HEK293T (cell line): ENCODE data around the gene GPS1.
A peak's percentile ranks its signal among the peaks of the same experiment; 100 is the strongest.

Experiments used
- CTCF ChIA-PET: fragments of 350-600 bp; formaldehyde crosslinking; extraction: SDS; loops from one replicate; lab custom pipeline; 2021; ENCODE audit warnings: antibody characterized with exemption, inconsistent platforms; lab: Yijun Ruan, JAX
- POLR2A ChIA-PET: fragments of 350-600 bp; formaldehyde crosslinking; extraction: SDS; loops from one replicate; lab custom pipeline; 2020; ENCODE audit warnings: antibody characterized with exemption, inconsistent platforms; lab: Yijun Ruan, JAX
- DNase-seq: peaks from one replicate; pipeline ENCODE4 v3.0.0; 2012; ENCODE audit warnings: mixed read lengths; ENCODE audit errors: extremely low spot score
- ARNT ChIP-seq: fragments of 450-650 bp; IDR thresholded peaks from 2 replicates; pipeline ENCODE4 v1.6.1; 2017; ENCODE audit warnings: mild to moderate bottlenecking
- BHLHE40 ChIP-seq: fragments of 450-650 bp; IDR thresholded peaks from 2 replicates; pipeline ENCODE4 v1.6.1; 2016; ENCODE audit warnings: mild to moderate bottlenecking, moderate library complexity, borderline replicate concordance
- CTBP1 ChIP-seq: fragments of 450-650 bp; IDR thresholded peaks from 2 replicates; pipeline ENCODE4 v1.6.1; 2016; ENCODE audit warnings: borderline replicate concordance
- ELF4 ChIP-seq: fragments of 450-650 bp; IDR thresholded peaks from 2 replicates; pipeline ENCODE4 v1.6.1; 2017; ENCODE audit warnings: antibody characterized with exemption
- FOXA1 ChIP-seq: fragments of 450-650 bp; IDR thresholded peaks from 2 replicates; pipeline ENCODE4 v1.6.1; 2016; ENCODE audit warnings: mild to moderate bottlenecking
- FOXK2 ChIP-seq: fragments of 450-650 bp; IDR thresholded peaks from 2 replicates; pipeline ENCODE4 v1.6.1; 2016; ENCODE audit warnings: mild to moderate bottlenecking
- FOXM1 ChIP-seq: fragments of 450-650 bp; IDR thresholded peaks from 2 replicates; pipeline ENCODE4 v1.6.1; 2017; ENCODE audit warnings: mild to moderate bottlenecking, borderline replicate concordance
- HDGF ChIP-seq: fragments of 450-650 bp; IDR thresholded peaks from 2 replicates; pipeline ENCODE4 v1.6.1; 2017; ENCODE audit warnings: antibody characterized with exemption, borderline replicate concordance
- L3MBTL2 ChIP-seq: fragments of 450-650 bp; conservative IDR thresholded peaks from 2 replicates; pipeline ENCODE4 v1.6.1; 2016; ENCODE audit warnings: mild to moderate bottlenecking
- LEF1 ChIP-seq: fragments of 450-650 bp; IDR thresholded peaks from 2 replicates; pipeline ENCODE4 v1.6.1; 2017; ENCODE audit warnings: mild to moderate bottlenecking, borderline replicate concordance
- NFRKB ChIP-seq: fragments of 450-650 bp; IDR thresholded peaks from 2 replicates; pipeline ENCODE4 v1.6.1; 2016; ENCODE audit warnings: mild to moderate bottlenecking, moderate library complexity
- PKNOX1 ChIP-seq: fragments of 450-650 bp; IDR thresholded peaks from 2 replicates; pipeline ENCODE4 v1.6.1; 2016
- SP1 ChIP-seq: fragments of 450-650 bp; IDR thresholded peaks from 2 replicates; pipeline ENCODE4 v1.6.1; 2017
- SUZ12 ChIP-seq: fragments of 450-650 bp; IDR thresholded peaks from 2 replicates; pipeline ENCODE4 v1.6.1; 2016; ENCODE audit warnings: mild to moderate bottlenecking
- TARDBP ChIP-seq: fragments of 450-650 bp; IDR thresholded peaks from 2 replicates; pipeline ENCODE4 v1.6.1; 2016
- ZNF384 ChIP-seq: fragments of 450-650 bp; IDR thresholded peaks from 2 replicates; pipeline ENCODE4 v1.6.1; 2016

Gene GPS1

DNA sequence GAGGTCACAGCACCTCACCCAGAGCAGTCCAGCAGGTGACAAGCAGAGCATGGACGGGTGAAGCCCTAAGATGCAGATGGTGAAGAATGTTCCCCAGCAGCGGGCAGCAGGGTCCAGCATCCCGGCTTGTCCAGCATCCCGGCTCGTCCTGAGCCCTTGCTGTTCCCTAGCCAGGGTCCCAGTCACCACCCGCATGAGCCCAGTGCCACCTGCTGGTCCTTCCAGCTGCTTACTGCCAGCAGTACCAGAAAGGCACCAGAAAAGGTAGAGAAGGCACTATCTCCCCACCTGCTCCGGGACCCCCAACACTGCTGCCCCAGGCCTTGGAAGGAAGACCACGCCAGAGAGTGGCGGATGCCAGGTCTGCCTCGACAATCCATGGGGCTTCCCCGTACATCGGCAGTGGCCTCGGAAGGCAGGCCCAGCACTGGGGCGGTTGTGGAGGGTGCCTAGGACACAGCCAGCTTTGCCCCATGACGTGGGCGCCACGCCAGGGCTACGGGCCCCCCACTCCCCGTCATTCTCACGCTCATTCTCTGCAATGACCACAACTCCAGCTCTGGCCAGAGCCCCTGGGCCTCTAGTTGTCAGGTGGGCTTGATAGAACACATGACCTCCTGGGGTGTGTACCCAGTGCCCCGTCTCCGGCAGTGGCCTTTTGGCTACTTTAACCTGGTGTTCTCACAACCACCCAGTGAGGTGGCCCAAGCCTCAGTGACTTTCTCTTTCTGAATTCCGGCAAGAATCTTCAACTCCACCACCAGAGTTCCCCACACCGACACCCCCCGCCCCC, 30.4 kb upstream of the GPS1 start:
- ChIA-PET CTCF (interaction anchor here (1.0 to 4.4 kb wide), 7 partner anchors 9 to 97 kb away, joined by 3 to 34 read pairs (median 5); partner anchors contain the start of genes DCXR, NOTUM and RAC3), POLR2A (interaction anchor here (0.9 to 3.7 kb wide), 5 partner anchors 9 to 62 kb away, joined by 3 to 22 read pairs (median 6); partner anchors contain the start of gene DCXR)
- no peak for TF ChIP-seq CTBP1
- no peak for TF ChIP-seq FOXK2
- no peak for TF ChIP-seq LEF1
- TF ChIP-seq ARNT: no peak
- TF ChIP-seq ELF4: no peak
- TF ChIP-seq L3MBTL2: no peak
- TF ChIP-seq HDGF: no peak
- no peak for DNase-seq

GRCh38 chr17:82021900-82022309, 29.8 kb upstream of the GPS1 start:
- TF ChIP-seq SP1 (no peak), ARNT (no peak), PKNOX1 (no peak), NFRKB (no peak), L3MBTL2 (no peak), CTBP1 (no peak)
- ChIA-PET CTCF (interaction anchor here (0.6 to 4.4 kb wide), 7 partner anchors 8 to 179 kb away, joined by 3 to 34 read pairs (median 5); partner anchors contain the start of genes DCXR and NOTUM), POLR2A (interaction anchor here (0.9 to 3.7 kb wide), 10 partner anchors 9 to 152 kb away, joined by 3 to 22 read pairs (median 6); partner anchors contain the start of genes ASPSCR1, DCXR and PYCR1)
- no peak for DNase-seq

DNA sequence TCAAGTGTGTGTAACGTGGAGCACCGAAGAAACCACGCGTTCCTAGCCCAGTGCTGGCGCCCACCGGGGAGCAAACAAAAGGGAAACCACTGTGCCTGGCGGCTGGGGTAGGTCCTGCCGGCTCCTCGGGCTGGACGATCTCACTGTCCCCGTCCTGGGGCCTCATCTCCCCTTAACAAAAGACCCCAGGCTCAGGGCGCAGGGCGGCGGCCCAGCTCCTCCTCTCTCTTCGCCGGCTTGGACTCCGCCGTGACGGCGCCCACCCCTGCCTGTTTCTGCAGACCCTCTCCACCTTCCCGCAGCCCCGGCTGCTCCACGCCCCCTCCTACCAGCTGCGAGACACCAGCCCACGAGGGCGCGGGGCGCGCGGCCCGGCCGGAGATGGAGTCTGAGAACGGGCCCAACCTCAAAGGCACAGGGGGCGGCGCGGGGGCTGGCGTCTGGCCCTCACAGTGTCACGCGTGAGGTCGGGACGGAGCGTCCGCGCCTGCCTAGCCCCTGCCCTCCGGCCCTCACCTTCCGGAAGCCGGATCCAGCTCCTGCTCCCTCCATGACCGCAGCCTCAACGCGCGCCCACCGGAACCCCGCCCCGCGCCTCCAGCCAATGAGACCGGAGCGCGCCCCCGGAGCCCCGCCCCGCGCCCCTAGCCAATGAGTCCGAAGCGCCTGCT, 29.3 kb upstream of the GPS1 start, which contains the start of gene CENPX:
CENPX (minus strand) TSS at position 569 of the 671 bp plus-strand sequence; CDS start at position 552, 17 bp downstream.
- ChIA-PET POLR2A (interaction anchor here (0.5 to 3.7 kb wide), 27 partner anchors 8 to 339 kb away, joined by 3 to 22 read pairs (median 4); partner anchors contain the start of genes ARL16, ASPSCR1, DCXR and GPS1), CTCF (interaction anchor here (0.6 to 4.4 kb wide), 7 partner anchors 15 to 179 kb away, joined by 3 to 34 read pairs (median 4); partner anchors contain the start of genes DCXR and NOTUM)
- no peak for TF ChIP-seq FOXK2
- no peak for TF ChIP-seq BHLHE40
- TF ChIP-seq ZNF384: no peak
- no peak for TF ChIP-seq PKNOX1
- DNase-seq: no peak

GRCh38 chr17:82022981-82023446, 28.7 kb upstream of the GPS1 start, which contains the start of gene LRRC45:
TSS of gene LRRC45 (plus strand) at chr17:82023305. CDS start at chr17:82023644, 339 bp downstream.
- TF ChIP-seq SP1 (no peak), NFRKB (no peak), FOXM1 (no peak), BHLHE40 (no peak), TARDBP (no peak), CTBP1 (peak; percentile 87), HDGF (peak; percentile 88; the same call in 1 of the 2 replicates), FOXK2 (no peak), SUZ12 (no peak)
- peak; percentile 97 for DNase-seq
- ChIA-PET POLR2A (interaction anchor here (0.5 to 3.7 kb wide), 25 partner anchors 8 to 340 kb away, joined by 3 to 22 read pairs (median 4); partner anchors contain the start of genes ARL16, ASPSCR1, DCXR and GPS1), CTCF (interaction anchor here (0.6 to 4.4 kb wide), 6 partner anchors 15 to 153 kb away, joined by 3 to 34 read pairs (median 4); partner anchors contain the start of genes DCXR and NOTUM)

- TF ChIP-seq L3MBTL2 (peak; percentile 65), FOXA1 (no peak), CTBP1 (no peak)
- no peak for DNase-seq
- ChIA-PET CTCF (interaction anchor here (2.6 to 4.4 kb wide), 2 partner anchors 14 to 64 kb away, joined by 17 to 34 read pairs; partner anchors contain the start of genes DCXR and NOTUM), POLR2A (interaction anchor here (0.7 to 3.7 kb wide), 15 partner anchors 12 to 340 kb away, joined by 3 to 22 read pairs (median 5); partner anchors contain the start of genes ARL16, ASPSCR1, DCXR and GPS1)
Observed at GRCh38 chr17:82023447-82024241, 28.1 kb upstream of the GPS1 start.

DNA sequence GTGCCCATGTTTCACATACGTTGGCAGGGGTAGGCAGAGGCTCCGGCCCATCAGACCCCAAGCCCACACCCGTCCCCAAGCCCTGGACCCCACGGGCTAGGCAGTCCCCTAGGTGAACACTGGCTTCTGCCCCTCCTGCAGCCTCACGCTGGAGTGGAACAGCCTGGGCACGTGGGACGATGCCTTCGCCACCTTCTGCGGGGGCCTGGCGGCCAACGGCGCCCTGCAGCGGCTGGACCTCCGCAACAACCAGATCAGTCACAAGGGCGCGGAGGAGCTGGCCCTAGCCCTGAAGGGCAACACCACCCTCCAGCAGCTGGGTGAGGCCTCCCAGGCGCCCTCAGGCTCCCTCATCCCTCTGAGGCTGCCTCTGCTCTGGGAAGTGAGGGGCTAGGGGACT, 26.8 kb upstream of the GPS1 start:
- DNase-seq: no peak
- POLR2A ChIA-PET: interaction anchor here (1.2 to 3.7 kb wide), 2 partner anchors 13 to 153 kb away, joined by 3 to 22 read pairs; partner anchors contain the start of gene DCXR
- TF ChIP-seq FOXA1 (no peak), LEF1 (no peak), BHLHE40 (no peak), L3MBTL2 (no peak), NFRKB (no peak), CTBP1 (no peak), SP1 (no peak), FOXK2 (no peak)
- CTCF ChIA-PET: interaction anchor here (1.2 kb wide), 1 partner anchor 13 kb away, joined by 3 read pairs; the partner anchor contains the start of gene DCXR
